GM19467 (cell line): ENCODE results near the gene SLC38A11.

Experiments
- ATAC-seq: cut with Tn5 transposase; IDR thresholded peaks from one replicate; pipeline ENCODE4 v1.9.1; 2021; ENCODE audit warnings: mild to moderate bottlenecking, moderate library complexity; ENCODE audit not compliant: unreplicated experiment

Gene SLC38A11

GRCh38 chr2:164972216-164972615, 16.9 kb upstream of the SLC38A11 start:
- ATAC-seq: no peak

GRCh38 chr2:164969909-164970690, 14.8 kb upstream of the SLC38A11 start:
- ATAC-seq: no peak

DNA sequence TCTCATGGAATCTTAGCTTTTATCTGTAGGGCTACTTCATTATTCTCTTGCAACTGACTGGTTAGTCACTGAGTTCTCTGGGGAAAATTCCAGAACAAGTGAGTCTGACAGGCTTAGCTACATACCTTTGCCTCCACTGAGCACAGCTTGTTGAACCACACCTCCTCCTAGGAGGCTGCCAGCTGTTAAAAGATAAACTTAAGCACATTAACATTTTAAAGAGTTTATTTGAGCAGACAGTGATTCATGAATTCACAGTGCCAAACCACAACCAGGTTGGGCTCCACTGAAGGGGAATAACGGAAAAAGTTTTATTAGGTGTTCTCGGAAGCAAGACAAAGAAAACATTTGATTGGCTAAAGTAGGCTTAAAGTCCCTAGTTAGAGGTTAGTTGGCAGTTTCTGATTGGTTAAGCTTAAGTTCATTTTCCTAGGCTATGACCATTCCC, 12.5 kb upstream of the SLC38A11 start:
- no peak for ATAC-seq

GRCh38 chr2:164967361-164967760, 12.0 kb upstream of the SLC38A11 start:
- no peak for ATAC-seq

GRCh38 chr2:164964700-164965099, 9.4 kb upstream of the SLC38A11 start:
- no peak for ATAC-seq

- ATAC-seq: no peak
Measured at GRCh38 chr2:164960159-164960558, 4.8 kb upstream of the SLC38A11 start.

GRCh38 chr2:164954186-164954585, 1.1 kb downstream of the SLC38A11 start:
- ATAC-seq: no peak

DNA sequence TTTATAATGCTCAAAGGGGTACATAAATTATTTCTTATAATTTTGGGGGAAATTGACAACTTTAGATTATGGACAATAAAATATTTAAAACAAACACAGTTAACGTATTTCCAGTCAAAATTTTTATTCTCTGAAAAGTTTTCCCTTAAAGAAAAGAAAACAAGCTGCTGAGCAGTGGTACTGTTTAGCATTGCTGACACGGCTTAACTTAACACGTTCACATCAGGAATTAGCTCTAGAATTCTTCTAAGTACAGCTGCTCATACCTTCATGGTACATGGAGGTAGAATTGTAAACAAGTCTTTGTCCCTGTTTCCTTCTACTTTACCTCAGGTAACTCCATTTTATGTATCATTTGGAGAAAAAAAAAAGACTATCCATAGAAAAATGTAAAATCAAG, 2.0 kb downstream of the SLC38A11 start:
- no peak for ATAC-seq

GRCh38 chr2:164952057-164952702, 3.1 kb downstream of the SLC38A11 start:
- no peak for ATAC-seq

GRCh38 chr2:164948540-164948939, 6.8 kb downstream of the SLC38A11 start:
- ATAC-seq: no peak

GRCh38 chr2:164947281-164947680, 8.0 kb downstream of the SLC38A11 start:
- no peak for ATAC-seq

- no peak for ATAC-seq
Measured at GRCh38 chr2:164943289-164943688, 12.0 kb downstream of the SLC38A11 start.

DNA sequence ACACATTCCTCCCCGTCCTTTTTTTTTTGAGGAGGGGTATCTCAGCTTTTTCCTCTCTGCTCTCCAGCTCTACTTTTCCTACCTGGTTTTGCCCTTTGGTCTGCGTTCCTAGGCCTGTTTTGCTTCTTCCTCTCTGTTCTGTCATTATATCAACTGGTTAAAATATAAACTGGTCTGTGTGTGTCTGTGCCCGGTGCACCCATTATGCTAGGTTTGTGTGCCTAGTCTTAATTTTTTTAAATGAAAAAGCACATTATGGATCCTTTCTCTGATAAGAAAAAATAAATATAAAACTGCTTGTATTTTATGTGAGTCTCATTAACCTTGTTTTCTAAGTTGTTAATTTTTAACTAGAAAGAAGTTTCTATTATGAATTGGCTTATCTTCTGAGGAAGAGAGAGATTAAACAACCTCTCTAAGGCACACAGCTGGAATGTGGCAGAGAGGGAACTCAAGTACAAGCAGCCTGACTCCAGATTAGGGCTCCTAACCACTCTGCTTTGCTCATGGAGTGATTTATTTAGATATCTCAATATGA, 17.4 kb downstream of the SLC38A11 start:
- no peak for ATAC-seq

- ATAC-seq: no peak
Measured at GRCh38 chr2:164935118-164936101, 19.9 kb downstream of the SLC38A11 start.

DNA sequence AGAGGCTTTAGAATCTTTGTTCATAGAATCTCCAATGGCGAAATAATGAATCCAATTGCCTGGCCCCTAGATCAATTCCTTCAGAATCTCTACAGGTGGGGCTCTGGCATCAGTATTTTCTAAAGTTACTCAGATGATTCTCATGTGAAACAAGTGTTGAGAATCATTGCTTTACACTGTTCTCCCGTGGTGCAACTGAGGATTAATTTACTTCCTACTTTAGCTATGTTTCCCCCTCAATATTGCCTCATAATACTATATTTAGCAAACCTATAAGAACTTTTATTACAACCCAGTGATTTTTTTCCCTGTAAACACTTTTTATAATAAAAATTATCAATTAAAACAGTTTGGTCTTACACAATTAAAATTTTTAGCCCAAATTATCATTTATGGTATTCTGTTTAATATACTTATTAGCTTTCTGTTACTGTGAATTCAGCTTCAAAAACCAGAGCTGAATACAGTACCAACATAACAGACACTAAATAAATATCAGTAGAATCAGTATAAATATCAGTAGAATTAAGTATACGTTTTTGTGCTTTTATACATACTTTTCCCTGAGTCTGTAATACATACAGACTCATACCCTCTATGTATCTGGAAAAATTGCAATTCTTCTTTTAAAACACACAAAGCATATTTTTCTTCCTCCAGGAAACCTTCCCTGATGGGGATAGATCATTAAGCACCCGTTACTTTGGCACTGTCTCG, 20.8 kb downstream of the SLC38A11 start:
- ATAC-seq: no peak

GRCh38 chr2:164933671-164934189, 21.6 kb downstream of the SLC38A11 start:
- no peak for ATAC-seq

GRCh38 chr2:164932377-164932776, 22.9 kb downstream of the SLC38A11 start:
- ATAC-seq: no peak

DNA sequence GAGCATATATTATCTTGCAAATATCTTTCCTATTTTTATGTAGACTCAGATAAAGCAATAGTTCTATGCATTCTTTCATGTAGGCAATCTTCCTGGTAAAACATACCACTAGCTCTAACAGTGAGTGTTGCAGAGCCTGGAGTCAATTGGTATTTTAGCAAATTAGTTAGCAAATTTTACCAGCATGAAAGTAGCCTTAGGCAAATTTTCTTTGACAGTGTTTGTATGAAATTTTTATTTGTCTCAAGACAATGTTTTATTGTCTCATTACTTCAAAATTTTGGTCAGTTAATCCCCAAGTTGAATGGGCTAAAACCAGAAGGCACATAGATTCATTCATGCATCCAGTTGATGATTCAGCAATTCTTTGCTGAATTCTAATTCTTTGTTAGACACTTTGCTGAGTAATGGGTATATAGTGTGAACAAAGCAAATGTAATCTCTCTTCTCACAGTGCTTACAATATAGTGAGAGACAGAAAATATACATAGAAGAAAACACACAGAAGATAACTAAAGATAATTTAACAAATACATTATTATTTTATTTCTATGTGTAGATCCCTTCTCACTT, 27.1 kb downstream of the SLC38A11 start:
- ATAC-seq: no peak

DNA sequence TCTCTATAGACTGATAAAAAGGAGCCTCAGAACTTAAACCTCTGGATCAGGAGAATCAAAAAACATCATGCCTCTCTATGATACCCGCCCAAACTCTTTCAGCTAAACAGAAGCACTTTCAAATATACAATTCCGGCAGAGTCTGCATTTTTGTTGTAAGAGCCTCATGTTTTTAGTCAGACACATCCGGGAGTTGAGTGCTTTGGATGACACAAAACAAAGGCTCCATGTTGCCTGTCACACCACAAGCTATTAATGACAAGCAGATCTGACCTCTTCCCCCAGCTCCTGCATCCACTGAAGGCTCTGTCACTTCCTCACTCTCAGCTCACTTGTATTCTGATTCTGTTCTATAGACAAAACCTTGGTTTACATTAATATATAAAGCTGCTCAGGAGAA, 33.2 kb downstream of the SLC38A11 start:
- no peak for ATAC-seq

- no peak for ATAC-seq
Measured at GRCh38 chr2:164920430-164920829, 34.9 kb downstream of the SLC38A11 start.
